GM19455 (cell line): ENCODE results near the gene STX10.

ENCODE experiments used
- ATAC-seq: cut with Tn5 transposase; IDR thresholded peaks from one replicate; pipeline ENCODE4 v1.9.1; 2021; ENCODE audit not compliant: unreplicated experiment

STX10 gene

GRCh38 chr19:13146763-13147563 is 3.2 kb downstream of the STX10 start:
- ATAC-seq = no peak

- ATAC-seq = no peak
Measured at GRCh38 chr19:13139633-13140311, 10.4 kb downstream of the STX10 start.

GRCh38 chr19:13138916-13139198 is 11.3 kb downstream of the STX10 start:
- no peak for ATAC-seq

- no peak for ATAC-seq
Measured at GRCh38 chr19:13138171-13138915, 11.8 kb downstream of the STX10 start.

GRCh38 chr19:13137290-13137794 is 12.8 kb downstream of the STX10 start:
- no peak for ATAC-seq

GRCh38 chr19:13135068-13136062 is 14.8 kb downstream of the STX10 start:
- ATAC-seq = no peak

- ATAC-seq = no peak
Measured at GRCh38 chr19:13134626-13135025, 15.5 kb downstream of the STX10 start.

GRCh38 chr19:13133241-13133870 is 16.8 kb downstream of the STX10 start:
- ATAC-seq = no peak

GRCh38 chr19:13132471-13133180 is 17.5 kb downstream of the STX10 start:
- no peak for ATAC-seq

- ATAC-seq = no peak
Measured at GRCh38 chr19:13130886-13131490, 19.2 kb downstream of the STX10 start.

GRCh38 chr19:13129384-13129783 is 20.8 kb downstream of the STX10 start:
- ATAC-seq = no peak

GRCh38 chr19:13128583-13128982 is 21.6 kb downstream of the STX10 start:
- ATAC-seq = no peak

- ATAC-seq = no peak
Measured at GRCh38 chr19:13127811-13128575, 22.2 kb downstream of the STX10 start.

- ATAC-seq = no peak
Measured at GRCh38 chr19:13127051-13127450, 23.1 kb downstream of the STX10 start.

GRCh38 chr19:13122980-13123957 is 26.9 kb downstream of the STX10 start:
- no peak for ATAC-seq

- ATAC-seq = no peak
Measured at GRCh38 chr19:13122275-13122878, 27.8 kb downstream of the STX10 start.
